Fibroblast of skin of back (primary cell): Measurements from ENCODE around the gene SYT15.
"Not testable (repeated sequence)": the region's sequence is repeated elsewhere in the genome, so short reads cannot be mapped to it uniquely, and the experiment has no call there.

Source experiments
- DNase-seq: peaks from one replicate; pipeline ENCODE4 v3.0.0-alpha.2; 2013

The SYT15 gene

DNA sequence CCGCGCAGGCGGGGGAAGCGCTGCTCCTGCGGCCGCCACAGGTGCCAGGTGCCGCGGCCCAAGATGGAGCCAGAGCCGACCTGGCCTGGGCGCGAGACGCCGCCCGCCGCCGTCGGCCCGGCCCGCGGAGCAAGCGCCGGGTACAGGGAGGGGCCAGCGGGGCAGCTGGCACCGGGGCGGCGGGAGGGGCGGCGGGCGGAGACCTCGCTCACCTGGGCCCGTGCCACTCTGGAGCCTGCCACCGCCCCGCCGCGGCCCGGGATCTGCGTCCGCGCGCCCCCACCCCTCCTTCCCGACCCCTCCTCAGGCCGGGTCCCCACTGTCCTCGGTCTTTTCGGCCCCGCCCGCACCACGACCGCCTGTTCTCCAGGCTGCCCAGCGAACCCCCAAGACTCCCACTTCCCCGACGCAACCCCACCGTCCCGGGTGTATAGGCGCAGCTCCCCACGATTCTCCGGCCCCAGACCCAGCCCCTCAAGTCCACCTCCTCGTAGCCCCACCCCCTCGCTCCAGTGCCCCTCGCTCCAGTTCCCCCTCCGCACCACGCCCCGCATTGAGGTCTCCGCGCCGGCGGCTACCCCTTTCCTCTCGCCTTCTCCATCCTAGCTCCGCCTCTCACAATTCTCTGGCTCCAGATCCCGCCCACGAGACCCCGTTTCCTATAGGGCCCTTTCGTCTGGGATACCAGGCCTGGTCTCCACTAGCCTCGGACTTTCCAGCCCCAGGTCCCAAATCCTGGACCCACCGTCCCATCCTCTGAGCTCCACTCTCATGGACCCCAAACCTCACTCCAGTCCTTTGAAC is 22.2 kb upstream of the SYT15 start, which contains the start of gene GPRIN2:
GPRIN2 (minus strand) TSS at position 144 of the 804 bp plus-strand sequence. CDS start 5,922 bp downstream, outside the sequence.
- DNase-seq = no peak

DNA sequence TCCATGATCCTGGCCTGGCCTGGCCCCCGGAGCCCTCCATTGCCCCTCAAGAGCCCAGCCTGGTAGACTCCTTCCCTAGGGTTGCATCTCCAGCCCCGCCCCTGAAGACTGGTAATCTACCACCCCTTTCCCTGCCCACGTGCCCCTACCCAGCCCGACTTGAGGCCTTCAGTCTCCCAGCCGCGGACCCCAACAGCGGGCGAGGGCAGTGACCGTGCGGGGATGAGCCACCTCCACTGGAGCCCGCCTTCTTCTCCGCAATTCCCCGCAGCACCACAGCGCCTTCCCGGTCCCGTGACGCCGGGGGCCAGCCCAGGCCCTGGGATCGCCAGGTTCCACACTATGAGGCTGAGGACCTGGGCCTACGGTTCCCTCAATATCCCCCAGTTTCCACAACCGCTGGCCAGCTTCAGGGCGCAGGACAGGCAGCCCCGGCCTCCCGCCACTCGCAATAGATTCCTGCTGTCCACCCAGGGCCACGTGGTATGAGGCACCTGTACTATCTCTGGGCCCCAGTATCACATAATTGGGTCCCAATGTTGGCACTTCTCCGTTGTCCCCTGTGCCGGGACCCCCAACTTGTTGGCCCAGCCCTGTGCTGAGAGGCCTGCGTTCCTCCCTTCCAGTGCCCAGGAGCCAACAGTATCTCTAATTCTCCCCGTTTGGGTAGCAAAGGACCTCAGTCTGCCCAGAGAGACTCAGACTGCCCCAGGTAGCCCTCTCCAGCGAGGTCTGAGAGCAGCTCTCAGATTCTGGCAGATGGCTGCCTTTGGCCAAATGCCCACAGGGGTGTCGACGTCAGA is 21.4 kb upstream of the SYT15 start:
- DNase-seq = no peak

GRCh38 chr10:46558122-46558391 is 20.9 kb upstream of the SYT15 start:
- no peak for DNase-seq

DNA sequence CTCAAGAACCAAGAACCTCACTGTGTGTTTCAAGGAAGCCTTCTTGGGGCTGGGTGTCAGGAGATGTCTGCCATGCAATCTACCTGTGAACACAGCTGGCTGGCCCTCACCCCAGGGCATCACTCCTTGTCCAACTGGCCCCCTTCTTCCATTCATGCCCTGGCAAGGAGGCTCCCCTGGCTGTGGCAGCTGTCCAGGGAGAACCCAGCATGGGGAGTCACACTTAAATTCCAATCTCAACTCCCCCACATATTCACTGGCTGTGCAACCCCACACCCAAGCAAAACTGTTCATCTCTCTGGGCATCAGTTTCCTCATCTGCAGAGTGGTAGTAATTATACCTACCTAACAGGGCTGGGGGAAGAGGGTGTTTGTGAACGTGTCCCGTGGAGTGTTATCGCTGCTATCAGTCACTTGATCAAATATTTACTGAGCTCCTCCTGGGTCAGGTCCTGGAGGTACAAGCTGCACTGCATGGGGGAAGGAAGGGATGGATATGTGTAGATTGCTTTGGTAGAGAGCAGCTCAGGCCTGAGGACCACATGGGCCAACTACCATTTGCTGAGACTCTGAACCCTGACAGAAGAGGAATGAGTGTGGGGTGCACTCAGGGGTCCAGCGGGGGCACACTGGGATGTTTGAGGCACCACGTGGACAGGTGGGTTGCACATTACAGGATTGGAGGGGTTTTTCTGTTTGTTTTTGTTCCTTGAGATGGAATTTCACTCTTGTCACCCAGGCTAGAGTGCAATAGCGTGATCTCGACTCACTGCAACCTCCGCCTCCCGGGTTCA is 20.3 kb upstream of the SYT15 start:
- DNase-seq = no peak

DNA sequence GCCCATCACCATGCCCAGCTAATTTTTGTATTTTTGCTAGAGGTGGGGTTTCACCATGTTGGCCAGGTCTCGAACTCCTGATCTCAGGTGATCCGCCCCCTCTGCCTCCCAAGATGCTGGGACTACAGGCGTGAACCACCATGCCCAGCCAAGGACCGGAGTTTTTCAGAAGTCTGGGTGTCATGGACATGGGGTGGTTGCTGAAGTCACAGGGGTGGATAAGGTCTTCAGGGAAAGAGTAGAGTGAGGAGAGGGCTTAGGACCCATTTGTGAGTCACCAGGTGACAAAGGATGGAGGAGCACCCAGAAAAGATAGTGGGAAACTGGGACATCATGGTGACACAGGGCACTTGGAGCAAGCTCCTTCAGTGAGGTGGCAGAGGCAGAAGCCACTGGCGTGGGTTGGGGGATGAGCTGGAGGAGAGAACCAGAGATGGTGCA is 19.7 kb upstream of the SYT15 start:
- DNase-seq = no peak

GRCh38 chr10:46560381-46560780 is 18.5 kb upstream of the SYT15 start:
- no peak for DNase-seq

GRCh38 chr10:46560952-46561351 is 18.0 kb upstream of the SYT15 start:
- no peak for DNase-seq

- DNase-seq = peak; percentile 63
Measured at GRCh38 chr10:46565591-46566332, 13.2 kb upstream of the SYT15 start.

DNA sequence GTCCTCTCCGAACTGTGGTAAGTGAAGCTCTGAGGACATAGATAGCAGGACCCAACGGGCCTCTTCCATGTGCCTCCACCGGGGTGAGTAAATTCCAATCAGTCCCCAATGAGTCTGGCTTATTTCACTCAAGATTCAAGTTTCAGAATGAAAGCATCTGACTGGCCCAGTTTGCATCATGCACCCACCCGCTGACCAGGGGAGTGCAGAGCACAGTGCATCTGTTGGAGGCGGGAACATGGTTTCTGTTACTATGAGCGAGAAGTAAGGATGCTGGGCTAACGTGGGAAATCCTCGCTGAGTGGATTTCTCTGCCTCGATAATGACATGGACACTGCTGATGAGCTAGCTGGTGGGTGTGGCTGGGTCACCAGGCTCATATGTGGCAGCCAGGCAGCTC is 11.8 kb upstream of the SYT15 start:
- DNase-seq = not testable (repeated sequence)

DNA sequence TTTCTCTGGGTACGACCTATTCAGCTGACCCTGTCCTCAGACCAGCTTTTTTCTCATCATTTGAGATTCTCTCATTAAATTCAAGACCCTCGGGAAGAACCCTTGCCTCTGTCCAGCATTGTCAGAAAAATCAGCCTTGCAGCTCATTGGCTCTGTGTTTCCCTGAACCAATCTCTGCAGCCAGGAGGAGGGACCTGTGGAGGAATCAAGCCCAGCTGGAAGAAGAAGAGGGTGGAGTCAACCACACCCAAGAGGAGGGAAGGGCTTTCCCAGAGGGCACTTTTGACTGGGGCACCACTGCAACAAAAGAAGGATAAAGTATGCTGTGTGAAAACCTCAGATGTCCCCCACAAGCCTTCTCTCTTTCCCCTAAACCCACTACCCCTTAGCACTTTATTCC is 8.3 kb upstream of the SYT15 start:
- DNase-seq = not testable (repeated sequence)

GRCh38 chr10:46572765-46573164 is 6.2 kb upstream of the SYT15 start:
- DNase-seq = not testable (repeated sequence)

GRCh38 chr10:46573314-46573713 is 5.6 kb upstream of the SYT15 start:
- DNase-seq = peak; percentile 34

- not testable (repeated sequence) for DNase-seq
Measured at GRCh38 chr10:46573884-46574283, 5.0 kb upstream of the SYT15 start.

- not testable (repeated sequence) for DNase-seq
Measured at GRCh38 chr10:46577624-46578473, 1.1 kb upstream of the SYT15 start.

DNA sequence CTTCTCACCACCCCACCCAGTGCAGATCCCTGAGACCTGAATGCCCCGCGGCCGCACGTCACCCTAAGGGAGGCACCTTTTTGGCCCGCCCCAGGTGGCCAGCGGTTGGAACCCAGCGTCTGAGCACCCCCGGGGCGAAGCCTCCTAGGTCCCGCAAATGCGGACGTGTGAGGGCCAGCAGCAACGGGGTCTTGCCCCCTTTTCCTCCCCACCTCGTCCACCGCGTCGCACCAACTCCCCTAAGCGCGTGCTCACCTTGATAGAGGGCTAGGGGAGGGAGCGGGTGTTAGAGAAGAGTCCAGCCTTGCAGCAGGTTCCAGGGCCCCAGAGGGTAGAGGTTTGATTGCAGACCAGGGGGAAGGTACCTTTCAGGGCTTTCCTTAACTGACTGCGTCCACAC is 450 bp downstream of the SYT15 start:
- DNase-seq = not testable (repeated sequence)

- DNase-seq = not testable (repeated sequence)
Measured at GRCh38 chr10:46581997-46582396, 3.1 kb downstream of the SYT15 start.

DNA sequence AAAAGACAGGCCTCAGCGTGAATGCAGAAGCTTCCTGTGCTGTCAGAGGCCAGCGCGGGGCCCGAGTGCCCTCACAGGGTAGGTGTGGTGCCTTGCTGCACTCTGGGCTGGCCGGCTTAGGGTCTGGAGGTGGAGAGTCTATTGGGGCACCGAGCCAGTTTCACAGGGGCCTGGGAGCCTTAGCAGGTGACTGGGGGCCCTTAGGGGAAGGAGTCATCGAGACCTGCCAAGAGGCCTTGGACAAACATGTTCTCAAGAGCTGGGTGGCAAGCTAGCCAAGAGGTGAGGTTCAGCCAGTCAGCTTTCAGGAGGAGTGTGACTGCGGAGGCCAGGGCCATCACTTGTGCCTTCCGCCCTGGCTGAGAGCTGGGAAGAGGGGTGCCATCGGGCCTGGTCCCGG is 3.6 kb downstream of the SYT15 start:
- DNase-seq = not testable (repeated sequence)

DNA sequence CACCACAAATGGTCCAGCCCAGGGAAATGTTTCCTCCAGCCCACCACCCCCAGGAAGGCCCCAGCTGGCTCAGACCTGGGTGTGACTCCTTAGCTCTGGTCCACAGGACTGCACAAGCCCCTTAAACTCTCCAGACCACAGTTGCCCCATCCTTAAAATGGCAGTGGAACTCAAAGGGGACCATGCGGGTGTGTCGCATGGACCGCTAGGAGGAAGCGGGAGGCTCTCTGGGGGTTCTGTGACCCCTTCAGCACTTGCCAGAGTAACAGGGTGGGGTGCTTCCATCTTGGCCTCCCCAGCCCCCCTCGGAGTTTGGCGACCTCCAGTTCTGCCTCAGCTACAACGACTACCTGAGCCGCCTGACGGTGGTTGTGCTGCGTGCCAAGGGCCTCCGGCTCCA is 5.3 kb downstream of the SYT15 start:
- not testable (repeated sequence) for DNase-seq

DNA sequence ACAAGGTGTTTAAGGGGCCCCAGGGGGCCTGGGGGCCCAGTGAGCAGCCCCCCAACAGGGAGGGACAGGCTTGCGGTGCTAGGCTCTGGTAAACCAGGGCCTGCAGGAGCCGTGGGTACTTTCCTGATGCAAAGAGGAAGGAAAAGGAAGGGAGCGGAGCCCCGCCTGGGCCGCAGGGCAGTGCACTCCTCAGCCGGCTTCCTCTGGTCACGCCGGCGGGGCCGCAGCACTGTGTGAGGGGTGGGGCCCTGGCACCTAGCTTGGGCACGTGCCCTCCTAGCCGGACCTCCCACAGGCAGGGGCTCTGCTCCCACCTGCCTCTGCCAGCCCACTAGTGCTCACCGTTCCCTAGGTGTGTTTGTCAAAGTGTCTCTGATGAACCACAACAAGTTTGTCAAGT is 6.3 kb downstream of the SYT15 start:
- not testable (repeated sequence) for DNase-seq

- DNase-seq = not testable (repeated sequence)
Measured at GRCh38 chr10:46587546-46587945, 8.6 kb downstream of the SYT15 start.

DNA sequence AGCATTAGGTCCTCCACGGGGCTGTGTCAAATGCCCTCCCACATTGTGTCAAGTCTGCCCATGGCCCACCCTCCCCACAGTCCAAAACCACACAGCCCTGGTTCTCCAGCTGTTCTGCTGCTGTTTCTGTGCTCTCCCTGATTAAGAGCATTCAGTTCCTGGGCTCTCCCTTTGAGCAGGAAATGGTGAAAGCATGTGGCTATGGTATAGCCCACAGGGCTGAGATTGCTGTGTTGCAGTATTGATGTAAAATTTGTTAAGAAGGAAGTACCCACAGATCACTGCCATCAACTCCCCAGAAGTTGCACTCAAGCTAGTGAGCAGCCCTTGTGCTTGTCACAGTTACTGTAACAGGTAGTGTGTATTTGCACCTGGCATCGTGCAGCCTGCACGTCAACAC is 9.3 kb downstream of the SYT15 start:
- not testable (repeated sequence) for DNase-seq
